ENCODE results near the gene XCL2.

- TF ChIP-seq POLR2A (IDR thresholded peaks at IDR 0.05; ENCODE audit: low read depth, low read length) (no peak), BHLHE40 (IDR thresholded peaks at IDR 0.05; ENCODE audit: low read depth, low read length) (no peak), CTCF (conservative IDR thresholded peaks at IDR 0.05; ENCODE audit: low read depth, low read length) (no peak), MAFK (IDR thresholded peaks at IDR 0.05; ENCODE audit: low read depth, low read length) (no peak), RFX5 (IDR thresholded peaks at IDR 0.05; ENCODE audit: low read depth, low read length) (no peak), ELK1 (IDR thresholded peaks at IDR 0.05; ENCODE audit: borderline replicate concordance, low read depth, low read length) (no peak), MXI1 (IDR thresholded peaks at IDR 0.05; ENCODE audit: borderline replicate concordance, low read depth, low read length) (no peak), RAD21 (IDR thresholded peaks at IDR 0.05; ENCODE audit: low read length) (no peak), CEBPB (IDR thresholded peaks at IDR 0.05; ENCODE audit: low read depth, low read length) (no peak), RCOR1 (IDR thresholded peaks at IDR 0.05; ENCODE audit: insufficient replicate concordance, low read length) (no peak), FOS (IDR thresholded peaks at IDR 0.05; ENCODE audit: low read depth, low read length) (no peak), USF2 (IDR thresholded peaks at IDR 0.05; ENCODE audit: low read depth, low read length) (no peak), MAZ (IDR thresholded peaks at IDR 0.05; ENCODE audit: borderline replicate concordance, low read depth, low read length) (no peak), CHD1 (IDR thresholded peaks at IDR 0.05; ENCODE audit: low read depth, low read length) (no peak)
Observed at GRCh38 chr1:168497376-168497950, 46.3 kb downstream of the XCL2 start.
